HG02973 (cell line): Measurements from ENCODE around the gene SH2D6.
A peak's percentile ranks its signal among the peaks of the same experiment; 100 is the strongest.
"Not testable (repeated sequence)": the region's sequence is repeated elsewhere in the genome, so short reads cannot be mapped to it uniquely, and the experiment has no call there.

Experiments
- ATAC-seq: cut with Tn5 transposase; IDR thresholded peaks from one replicate; pipeline ENCODE4 v1.9.1; 2021; ENCODE audit warnings: moderate library complexity; ENCODE audit not compliant: unreplicated experiment

Gene SH2D6

GRCh38 chr2:85418132-85419008 is at the start of gene SH2D6:
SH2D6 (plus strand) TSS chr2:85418714; CDS start chr2:85429466, 10,752 bp downstream.
- peak; percentile 79 for ATAC-seq

- no peak for ATAC-seq
Measured at GRCh38 chr2:85368921-85369320, 49.6 kb upstream of the SH2D6 start.

- ATAC-seq, result no peak
Measured at GRCh38 chr2:85369500-85369899, 49.0 kb upstream of the SH2D6 start.

- ATAC-seq, result no peak
Measured at GRCh38 chr2:85371045-85371444, 47.5 kb upstream of the SH2D6 start.

- ATAC-seq, result no peak
Measured at GRCh38 chr2:85376291-85377065, 42.0 kb upstream of the SH2D6 start.

- ATAC-seq, result no peak
Measured at GRCh38 chr2:85377083-85377482, 41.4 kb upstream of the SH2D6 start.

- no peak for ATAC-seq
Measured at GRCh38 chr2:85378257-85378656, 40.3 kb upstream of the SH2D6 start.

- ATAC-seq, result no peak
Measured at GRCh38 chr2:85380048-85380447, 38.5 kb upstream of the SH2D6 start.

GRCh38 chr2:85383151-85383550 is 35.4 kb upstream of the SH2D6 start:
- ATAC-seq, result not testable (repeated sequence)

- no peak for ATAC-seq
Measured at GRCh38 chr2:85383850-85384249, 34.7 kb upstream of the SH2D6 start.

- no peak for ATAC-seq
Measured at GRCh38 chr2:85385746-85386145, 32.8 kb upstream of the SH2D6 start.

GRCh38 chr2:85387754-85388153 is 30.8 kb upstream of the SH2D6 start:
- no peak for ATAC-seq

- no peak for ATAC-seq
Measured at GRCh38 chr2:85388878-85389538, 29.5 kb upstream of the SH2D6 start.

- no peak for ATAC-seq
Measured at GRCh38 chr2:85390941-85391669, 27.4 kb upstream of the SH2D6 start.

- ATAC-seq, result no peak
Measured at GRCh38 chr2:85393836-85394235, 24.7 kb upstream of the SH2D6 start.

- no peak for ATAC-seq
Measured at GRCh38 chr2:85394261-85394681, 24.2 kb upstream of the SH2D6 start.

- no peak for ATAC-seq
Measured at GRCh38 chr2:85394976-85395375, 23.5 kb upstream of the SH2D6 start.

GRCh38 chr2:85395912-85396475 is 22.5 kb upstream of the SH2D6 start:
- no peak for ATAC-seq

GRCh38 chr2:85396531-85397470 is 21.7 kb upstream of the SH2D6 start:
- ATAC-seq, result no peak
